HEK293 (cell line): ENCODE measurements around the gene OCA2.

ENCODE experiments used
- CTCF ChIP-seq: fragments of 450-650 bp; formaldehyde crosslinking; IDR thresholded peaks from 2 replicates; pipeline ENCODE4 v1.5.1; 2016; ENCODE audit warnings: missing biosample characterization, missing genetic modification characterization
- PBX3 ChIP-seq: sonication (generic); formaldehyde crosslinking; IDR thresholded peaks from 2 replicates; pipeline ENCODE4 v1.8.1; 2022; ENCODE audit warnings: mild to moderate bottlenecking, moderate library complexity, missing genetic modification reagents
- PRDM1 ChIP-seq: fragments of 450-650 bp; formaldehyde crosslinking; IDR thresholded peaks from 2 replicates; pipeline ENCODE4; 2016; ENCODE audit warnings: missing biosample characterization, missing genetic modification characterization
- TCF7L2 ChIP-seq: IDR thresholded peaks from 2 replicates; pipeline ENCODE4 v1.6.1; 2011; ENCODE audit warnings: low read depth, mild to moderate bottlenecking, inconsistent platforms, low read length, moderate library complexity, borderline replicate concordance
- ZBTB8A ChIP-seq: fragments of 450-650 bp; formaldehyde crosslinking; IDR thresholded peaks from 2 replicates; pipeline ENCODE4 v1.5.1; 2016; ENCODE audit warnings: missing biosample characterization, missing genetic modification characterization
- ZFHX2 ChIP-seq: fragments of 450-650 bp; formaldehyde crosslinking; conservative IDR thresholded peaks from 2 replicates; pipeline ENCODE4 v1.5.1; 2016; ENCODE audit warnings: missing biosample characterization, missing genetic modification characterization
- ZNF133 ChIP-seq: fragments of 450-650 bp; formaldehyde crosslinking; IDR thresholded peaks from 2 replicates; pipeline ENCODE4 v1.5.1; 2016; ENCODE audit warnings: missing biosample characterization, missing genetic modification characterization
- ZNF174 ChIP-seq: fragments of 450-650 bp; formaldehyde crosslinking; IDR thresholded peaks from 2 replicates; pipeline ENCODE4 v1.5.0; 2017; ENCODE audit warnings: missing biosample characterization, mild to moderate bottlenecking, missing genetic modification characterization
- ZNF391 ChIP-seq: fragments of 450-650 bp; formaldehyde crosslinking; IDR thresholded peaks from 2 replicates; pipeline ENCODE4 v1.5.1; 2016; ENCODE audit warnings: low read depth, missing biosample characterization, missing genetic modification characterization, borderline replicate concordance
- ZNF544 ChIP-seq: fragments of 450-650 bp; formaldehyde crosslinking; IDR thresholded peaks from 2 replicates; pipeline ENCODE4 v1.5.0; 2017; ENCODE audit warnings: missing biosample characterization, missing genetic modification characterization
- ZNF843 ChIP-seq: fragments of 450-650 bp; formaldehyde crosslinking; IDR thresholded peaks from 2 replicates; pipeline ENCODE4 v1.5.1; 2016; ENCODE audit warnings: missing biosample characterization, missing genetic modification characterization
- ZSCAN18 ChIP-seq: fragments of 450-650 bp; formaldehyde crosslinking; IDR thresholded peaks from 2 replicates; pipeline ENCODE4 v1.5.1; 2016; ENCODE audit warnings: missing biosample characterization, missing genetic modification characterization
- TF ChIP-seq, protein P1 (sequence below): fragments of 450-650 bp; formaldehyde crosslinking; IDR thresholded peaks from 2 replicates; pipeline ENCODE4 v1.5.1; 2016; ENCODE audit warnings: missing biosample characterization, missing genetic modification characterization, borderline replicate concordance

DNA sequence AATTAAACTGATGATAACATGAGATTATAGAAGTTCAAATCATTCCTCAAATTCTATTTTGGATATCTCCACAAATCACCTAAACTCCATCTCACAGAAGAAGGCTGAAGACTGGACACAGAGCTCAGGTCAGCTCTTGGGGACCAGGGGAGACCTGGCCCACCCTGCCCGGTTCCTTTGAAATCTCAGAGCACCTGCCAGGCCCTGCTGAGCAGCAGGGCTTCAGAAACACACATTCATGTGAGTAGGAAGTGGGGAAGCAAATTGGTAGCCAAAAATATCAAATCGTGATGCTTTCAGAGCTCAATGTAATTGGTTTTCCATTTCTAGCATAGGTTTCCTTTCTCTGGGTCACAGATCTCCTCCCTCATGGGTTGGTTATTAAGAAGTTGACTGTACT is 76.2 kb downstream of the OCA2 start:
- TF ChIP-seq CTCF (tag by site-specific recombination): no peak
- TF ChIP-seq TCF7L2: no peak
- TF ChIP-seq ZNF174: no peak
- no peak for TF ChIP-seq PRDM1 (tag by site-specific recombination)
- TF ChIP-seq ZNF843: no peak
- TF ChIP-seq ZNF391 (tag by site-specific recombination): no peak
- TF ChIP-seq, protein P1, sequence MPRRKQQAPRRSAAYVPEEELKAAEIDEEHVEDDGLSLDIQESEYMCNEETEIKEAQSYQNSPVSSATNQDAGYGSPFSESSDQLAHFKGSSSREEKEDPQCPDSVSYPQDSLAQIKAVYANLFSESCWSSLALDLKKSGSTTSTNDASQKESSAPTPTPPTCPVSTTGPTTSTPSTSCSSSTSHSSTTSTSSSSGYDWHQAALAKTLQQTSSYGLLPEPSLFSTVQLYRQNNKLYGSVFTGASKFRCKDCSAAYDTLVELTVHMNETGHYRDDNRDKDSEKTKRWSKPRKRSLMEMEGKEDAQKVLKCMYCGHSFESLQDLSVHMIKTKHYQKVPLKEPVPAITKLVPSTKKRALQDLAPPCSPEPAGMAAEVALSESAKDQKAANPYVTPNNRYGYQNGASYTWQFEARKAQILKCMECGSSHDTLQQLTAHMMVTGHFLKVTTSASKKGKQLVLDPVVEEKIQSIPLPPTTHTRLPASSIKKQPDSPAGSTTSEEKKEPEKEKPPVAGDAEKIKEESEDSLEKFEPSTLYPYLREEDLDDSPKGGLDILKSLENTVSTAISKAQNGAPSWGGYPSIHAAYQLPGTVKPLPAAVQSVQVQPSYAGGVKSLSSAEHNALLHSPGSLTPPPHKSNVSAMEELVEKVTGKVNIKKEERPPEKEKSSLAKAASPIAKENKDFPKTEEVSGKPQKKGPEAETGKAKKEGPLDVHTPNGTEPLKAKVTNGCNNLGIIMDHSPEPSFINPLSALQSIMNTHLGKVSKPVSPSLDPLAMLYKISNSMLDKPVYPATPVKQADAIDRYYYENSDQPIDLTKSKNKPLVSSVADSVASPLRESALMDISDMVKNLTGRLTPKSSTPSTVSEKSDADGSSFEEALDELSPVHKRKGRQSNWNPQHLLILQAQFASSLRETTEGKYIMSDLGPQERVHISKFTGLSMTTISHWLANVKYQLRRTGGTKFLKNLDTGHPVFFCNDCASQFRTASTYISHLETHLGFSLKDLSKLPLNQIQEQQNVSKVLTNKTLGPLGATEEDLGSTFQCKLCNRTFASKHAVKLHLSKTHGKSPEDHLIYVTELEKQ (tag by site-specific recombination): no peak
- TF ChIP-seq ZNF544 (tag by site-specific recombination): no peak
- no peak for TF ChIP-seq ZNF133 (tag by site-specific recombination)
- no peak for TF ChIP-seq ZFHX2 (tag by site-specific recombination)
- no peak for TF ChIP-seq ZSCAN18 (tag by site-specific recombination)
- TF ChIP-seq PBX3: no peak
- TF ChIP-seq ZBTB8A: no peak
